ENCODE measurements around the gene C6orf58.

- TF ChIP-seq SIN3A (IDR thresholded peaks at IDR 0.05; ENCODE audit: borderline replicate concordance, insufficient read depth, low read depth, low read length): no peak
- no peak for TF ChIP-seq CTCF (IDR thresholded peaks at IDR 0.05)
- TF ChIP-seq POLR2AphosphoS5 (IDR thresholded peaks at IDR 0.05; ENCODE audit: low read depth, low read length): no peak
Measured at GRCh38 chr6:127590344-127590743, 13.4 kb downstream of the C6orf58 start.
